NCI-H146 (cell line): Measurements from ENCODE around the gene DRGX.

ENCODE experiments used
- DNase-seq: peaks from one replicate; lab custom pipeline; 2025; lab: John Stamatoyannopoulos, UW

Gene DRGX

DNA sequence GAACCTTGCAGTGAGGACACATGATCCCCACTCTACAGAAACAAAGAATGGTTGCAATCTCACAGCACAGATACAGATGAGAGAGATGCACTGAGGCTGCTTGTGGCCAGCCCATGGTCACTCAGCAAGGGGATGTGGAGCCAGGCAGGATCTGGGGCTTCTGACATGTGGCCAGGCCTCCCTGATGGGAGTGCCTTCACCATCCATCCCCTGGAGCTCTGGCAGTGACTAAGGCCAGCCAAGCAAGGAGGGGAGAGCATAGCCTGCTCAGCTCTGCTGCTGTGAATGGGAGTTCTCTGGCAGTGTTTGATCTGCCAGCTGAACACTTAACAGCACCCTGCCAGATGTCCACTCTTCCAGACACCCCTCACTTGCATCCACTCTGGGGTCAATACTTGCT is 77.1 kb downstream of the DRGX start:
- DNase-seq: no peak

DNA sequence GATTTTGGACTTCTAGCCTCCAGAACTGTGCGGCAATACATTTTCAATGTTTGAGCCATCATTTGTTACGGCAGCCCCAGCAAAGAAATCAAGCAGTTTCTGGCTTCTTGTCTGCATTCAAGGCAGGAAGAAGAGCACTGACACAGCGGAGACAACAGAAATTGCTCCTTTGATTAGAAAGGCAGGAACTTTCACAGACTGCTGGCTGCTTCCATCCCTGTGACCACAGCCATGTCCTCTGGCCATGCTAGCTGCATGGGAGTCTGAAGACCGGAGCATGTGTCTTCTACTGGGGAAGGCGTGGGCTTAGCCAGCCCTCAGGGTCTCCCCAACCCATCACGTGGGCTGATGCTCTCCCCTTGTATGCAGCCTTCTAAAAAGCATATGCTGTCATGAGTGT is 77.9 kb downstream of the DRGX start:
- DNase-seq: no peak

DNA sequence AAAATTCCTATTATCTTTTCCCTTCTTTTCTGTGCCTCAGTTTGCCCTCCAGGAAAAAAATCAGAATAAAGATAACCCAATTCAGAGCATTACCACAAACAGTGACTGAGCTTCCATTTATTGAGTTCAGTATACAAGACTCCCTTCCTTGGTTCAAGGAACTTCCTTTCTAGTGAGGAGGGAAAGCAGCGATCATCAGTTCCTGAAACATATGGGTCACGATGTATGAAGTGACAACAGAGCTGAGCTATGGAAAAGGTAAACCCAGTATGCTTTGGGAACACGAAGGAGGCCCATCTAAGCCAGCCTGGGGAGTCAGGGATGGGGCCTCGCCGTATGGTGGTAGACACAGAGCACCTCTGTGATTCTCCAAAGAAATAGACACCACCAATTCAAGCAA is 81.1 kb downstream of the DRGX start:
- no peak for DNase-seq
